Retinal pigment epithelial cell (primary cell): ENCODE data around the gene KTI12.
A peak's percentile ranks its signal among the peaks of the same experiment; 100 is the strongest.

Experiments used
- DNase-seq: peaks from one replicate; pipeline ENCODE4 v3.0.0-alpha.2; 2010; ENCODE audit warnings: low read depth
- H3K4me3 ChIP-seq: 2 replicates; pipeline ENCODE4 v1.5.1; 2011; ENCODE audit warnings: mild to moderate bottlenecking, low read length, control low read depth, moderate library complexity
- CTCF ChIP-seq: conservative IDR thresholded peaks from 2 replicates; pipeline ENCODE4 v1.5.1; 2011; ENCODE audit warnings: low read depth, low read length, control low read depth, inconsistent platforms

Gene KTI12

GRCh38 chr1:51997974-51998382 lies 35.6 kb downstream of the KTI12 start:
- DNase-seq = no peak
- TF ChIP-seq CTCF = no peak
- no peak overlapping the region for H3K4me3 ChIP-seq

DNA sequence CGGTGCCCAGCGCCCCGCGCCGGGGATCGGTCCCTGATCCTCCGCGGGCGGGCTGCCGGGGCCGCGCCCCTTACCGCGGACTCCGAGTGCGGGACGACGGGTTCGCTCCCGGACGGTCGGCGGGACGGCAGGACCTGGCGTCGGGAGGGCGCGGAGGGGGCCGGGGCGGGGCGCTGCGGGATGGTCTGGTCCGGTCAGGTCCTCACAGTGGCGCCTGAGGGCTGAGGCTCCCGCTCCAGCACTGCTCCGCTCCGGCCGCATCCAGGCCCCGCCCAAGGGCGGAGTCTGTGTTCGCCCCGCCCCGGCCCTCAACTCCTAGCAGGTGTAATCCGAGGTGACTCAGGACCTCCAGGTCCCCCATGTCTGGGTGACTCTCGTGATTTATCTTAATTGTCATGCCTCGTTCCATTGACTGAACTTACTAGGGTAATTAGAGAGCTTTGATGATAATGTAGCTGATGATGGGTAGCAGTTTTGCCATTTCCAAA lies 43.1 kb downstream of the KTI12 start, which contains the start of gene RAB3B:
RAB3B (minus strand) TSS at position 223 of the 488 bp plus-strand sequence. CDS start 13,583 bp downstream, outside the sequence.
- TF ChIP-seq CTCF = no peak
- DNase-seq = no peak
- H3K4me3 ChIP-seq = peak within 1 kb of the TSS; percentile 51

- no peak for DNase-seq
- H3K4me3 ChIP-seq = peak overlapping the region; percentile 51
- no peak for TF ChIP-seq CTCF
Observed at GRCh38 chr1:51989582-51990477, 43.8 kb downstream of the KTI12 start.

DNA sequence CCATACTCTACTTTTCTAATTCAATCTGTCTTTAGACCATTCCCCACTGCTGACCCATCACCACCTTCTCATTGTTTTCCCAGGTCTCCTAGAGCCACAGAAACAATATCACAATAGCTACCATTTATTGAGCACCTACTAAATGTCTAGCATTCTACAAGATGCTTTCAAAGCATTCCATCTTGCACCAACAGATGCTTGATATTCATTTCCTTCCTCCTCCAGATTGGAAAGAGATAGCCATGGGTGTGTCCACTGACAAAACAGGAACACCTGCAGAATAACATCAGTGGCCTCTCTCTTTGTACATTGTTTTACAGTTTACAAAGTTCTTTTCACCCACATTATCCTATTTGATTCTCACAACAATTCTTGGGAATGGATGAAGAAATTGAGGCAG lies 45.4 kb downstream of the KTI12 start:
- H3K4me3 ChIP-seq = no peak overlapping the region
- no peak for TF ChIP-seq CTCF
- no peak for DNase-seq

DNA sequence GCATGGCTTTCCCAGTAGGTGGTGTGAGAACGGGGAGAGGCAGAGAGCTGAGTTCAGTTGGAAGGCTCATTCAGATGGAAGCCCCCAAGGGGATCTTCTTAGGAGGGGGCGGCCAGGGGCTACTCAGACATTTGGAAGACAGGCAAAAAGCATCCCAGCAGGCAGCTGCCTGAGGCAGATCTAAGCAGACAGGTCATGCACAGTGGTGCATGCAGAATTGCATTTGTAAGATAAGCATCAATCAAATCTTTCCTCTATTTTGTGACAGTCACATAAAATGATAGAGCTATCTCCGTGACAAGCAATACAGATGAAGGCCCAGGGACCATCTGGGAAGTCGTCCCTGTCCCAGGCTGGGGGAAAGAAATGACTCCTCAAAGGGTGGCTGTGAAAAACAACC lies 46.9 kb downstream of the KTI12 start:
- no peak for DNase-seq
- no peak for TF ChIP-seq CTCF

GRCh38 chr1:51982161-51982560 lies 51.4 kb downstream of the KTI12 start:
- TF ChIP-seq CTCF = no peak
- DNase-seq = no peak
- no peak overlapping the region for H3K4me3 ChIP-seq

More for the DNA sequence above, 46.9 kb downstream of the KTI12 start:
- H3K4me3 ChIP-seq = no peak overlapping the region
